Endothelial cell (in vitro differentiated cells): ENCODE measurements around the gene KCNQ1. TPM values are rescaled to one million over a fixed set of nuclear protein-coding genes. Genes with fewer than 3 reads are reported as not detected.

Experiments
- DNase-seq: peaks from one replicate; pipeline ENCODE4 v3.0.0; 2021; ENCODE audit warnings: low spot score
- H3K27ac Mint-ChIP-seq: one replicate; pipeline ENCODE4 v1.8.0; 2021; ENCODE audit warnings: mixed read lengths, inconsistent platforms; ENCODE audit not compliant: unreplicated experiment
- H3K27me3 Mint-ChIP-seq: one replicate; pipeline ENCODE4 v1.8.0; 2021; ENCODE audit warnings: mild to moderate bottlenecking, moderate library complexity, mixed read lengths, inconsistent platforms; ENCODE audit not compliant: unreplicated experiment
- H3K36me3 Mint-ChIP-seq: one replicate; pipeline ENCODE4 v1.8.0; 2021; ENCODE audit warnings: mild to moderate bottlenecking, low read depth, mixed read lengths, inconsistent platforms; ENCODE audit not compliant: unreplicated experiment
- H3K4me1 Mint-ChIP-seq: one replicate; pipeline ENCODE4 v1.8.0; 2021; ENCODE audit warnings: mild to moderate bottlenecking, mixed read lengths, inconsistent platforms; ENCODE audit not compliant: unreplicated experiment
- H3K4me3 Mint-ChIP-seq: one replicate; pipeline ENCODE4 v1.8.0; 2021; ENCODE audit warnings: mild to moderate bottlenecking, mixed read lengths, inconsistent platforms; ENCODE audit not compliant: unreplicated experiment
- H3K9me3 Mint-ChIP-seq: one replicate; pipeline ENCODE4 v1.8.0; 2021; ENCODE audit warnings: mixed read lengths, inconsistent platforms; ENCODE audit not compliant: unreplicated experiment
- CTCF ChIP-seq: fragments of 200-600 bp; sonication (generic); IDR thresholded peaks from one replicate; pipeline ENCODE4 v1.5.0; 2021; ENCODE audit warnings: antibody characterized with exemption; ENCODE audit not compliant: unreplicated experiment
- total RNA-seq: library from RNA; stranded (reverse); fragmentation: NEBNext Ultra II Directional; extraction: Animal tissue kit (Norgen Biotek cat#: 25700); gene quantifications from one replicate; pipeline ENCODE4 v1.2.1, GENCODE V29; 2021; ENCODE audit not compliant: unreplicated experiment

The KCNQ1 gene
- total RNA-seq, 1 donor from 2014 or later = 35.3 TPM

DNA sequence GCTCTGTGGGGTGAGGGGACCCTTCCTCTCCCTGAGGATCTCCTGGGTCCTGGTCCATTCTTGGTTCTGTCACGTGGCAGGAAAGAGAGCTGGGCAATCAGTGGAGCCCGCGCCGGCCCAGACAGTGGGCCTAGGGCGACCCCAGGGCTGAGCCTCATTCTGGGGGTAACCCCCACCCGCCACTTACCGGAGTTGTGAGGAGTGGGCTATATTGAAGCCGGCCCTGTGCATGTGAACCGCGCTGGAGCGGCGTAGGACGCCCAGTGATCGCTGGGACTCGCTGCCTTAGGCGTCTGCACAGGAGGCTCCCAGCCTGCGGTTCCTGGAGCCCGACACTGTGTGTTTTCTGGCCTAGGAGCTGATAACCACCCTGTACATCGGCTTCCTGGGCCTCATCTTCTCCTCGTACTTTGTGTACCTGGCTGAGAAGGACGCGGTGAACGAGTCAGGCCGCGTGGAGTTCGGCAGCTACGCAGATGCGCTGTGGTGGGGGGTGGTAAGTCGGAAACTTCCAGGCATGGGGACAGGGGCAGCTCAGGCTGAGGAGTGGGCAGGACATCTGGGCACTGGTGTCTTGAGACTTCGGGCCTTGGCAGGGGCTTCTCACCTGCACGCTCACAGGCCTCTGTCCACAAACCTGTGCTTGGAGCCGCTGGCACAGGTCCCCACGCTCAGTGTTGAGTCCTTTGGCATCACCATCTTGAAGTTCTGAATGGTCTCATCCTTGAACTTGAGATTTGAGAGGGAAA is 127.9 kb downstream of the KCNQ1 start:
- peaks cover 4% of the 10 kb centered on the region for H3K27me3 Mint-ChIP-seq
- no peaks in the 10 kb centered on the region for H3K9me3 Mint-ChIP-seq
- no peak for TF ChIP-seq CTCF
- H3K4me1 Mint-ChIP-seq = no peaks in the 10 kb centered on the region
- no peak for DNase-seq
- H3K4me3 Mint-ChIP-seq = no peak overlapping the region
- no peaks in the 10 kb centered on the region for H3K36me3 Mint-ChIP-seq
- no peak overlapping the region for H3K27ac Mint-ChIP-seq

DNA sequence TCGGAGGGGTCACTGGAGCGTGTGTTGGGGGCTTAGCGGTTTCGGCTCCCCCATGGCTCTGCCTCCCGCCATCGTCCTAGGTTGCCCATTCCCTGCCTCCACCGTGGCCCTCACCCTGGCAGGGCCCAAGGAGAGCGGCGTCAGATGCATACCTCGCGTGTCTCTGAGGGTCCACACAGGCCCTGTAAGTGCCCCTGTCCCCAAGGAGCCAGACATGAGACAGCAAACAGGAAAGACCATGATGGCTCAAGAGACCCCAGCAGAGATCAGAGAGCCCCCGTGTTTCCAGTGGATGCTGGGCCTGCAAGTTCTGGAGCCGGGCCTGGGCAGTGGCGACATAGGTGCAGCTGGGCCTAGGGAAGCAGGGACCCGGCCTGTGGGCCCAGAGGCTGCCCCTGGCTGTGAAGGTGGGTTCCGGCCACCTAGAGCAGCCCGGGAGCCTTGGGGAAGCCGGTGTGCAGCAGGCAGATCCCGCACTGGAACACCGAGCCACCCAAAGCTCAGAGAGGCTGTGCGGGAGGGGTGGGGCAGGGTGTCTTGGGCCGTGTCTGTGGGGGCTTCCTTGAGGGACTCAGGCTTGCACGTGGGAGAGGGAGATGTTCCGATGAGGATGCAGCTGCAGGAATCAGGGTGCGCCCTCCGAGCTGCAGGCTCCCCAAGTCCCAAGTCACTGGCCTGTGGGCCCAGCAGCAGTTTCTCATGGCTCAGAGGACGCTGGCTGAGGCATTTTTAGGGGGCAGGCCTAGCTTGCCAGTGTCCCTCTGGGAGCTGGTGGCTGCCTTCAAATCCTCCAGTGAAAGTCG is 128.6 kb downstream of the KCNQ1 start:
- no peak for TF ChIP-seq CTCF
- no peaks in the 10 kb centered on the region for H3K36me3 Mint-ChIP-seq
- no peaks in the 10 kb centered on the region for H3K4me1 Mint-ChIP-seq
- no peak overlapping the region for H3K27ac Mint-ChIP-seq
- DNase-seq = no peak
- no peaks in the 10 kb centered on the region for H3K9me3 Mint-ChIP-seq
- peaks cover 4% of the 10 kb centered on the region for H3K27me3 Mint-ChIP-seq
- no peak overlapping the region for H3K4me3 Mint-ChIP-seq

GRCh38 chr11:2574043-2574552 is 129.3 kb downstream of the KCNQ1 start:
- Mint-ChIP-seq H3K27me3 (peaks cover 4% of the 10 kb centered on the region), H3K4me1 (peaks cover 3% of the 10 kb centered on the region), H3K9me3 (no peaks in the 10 kb centered on the region), H3K27ac (no peak overlapping the region), H3K4me3 (no peak overlapping the region), H3K36me3 (no peaks in the 10 kb centered on the region)
- TF ChIP-seq CTCF = no peak
- DNase-seq = no peak

DNA sequence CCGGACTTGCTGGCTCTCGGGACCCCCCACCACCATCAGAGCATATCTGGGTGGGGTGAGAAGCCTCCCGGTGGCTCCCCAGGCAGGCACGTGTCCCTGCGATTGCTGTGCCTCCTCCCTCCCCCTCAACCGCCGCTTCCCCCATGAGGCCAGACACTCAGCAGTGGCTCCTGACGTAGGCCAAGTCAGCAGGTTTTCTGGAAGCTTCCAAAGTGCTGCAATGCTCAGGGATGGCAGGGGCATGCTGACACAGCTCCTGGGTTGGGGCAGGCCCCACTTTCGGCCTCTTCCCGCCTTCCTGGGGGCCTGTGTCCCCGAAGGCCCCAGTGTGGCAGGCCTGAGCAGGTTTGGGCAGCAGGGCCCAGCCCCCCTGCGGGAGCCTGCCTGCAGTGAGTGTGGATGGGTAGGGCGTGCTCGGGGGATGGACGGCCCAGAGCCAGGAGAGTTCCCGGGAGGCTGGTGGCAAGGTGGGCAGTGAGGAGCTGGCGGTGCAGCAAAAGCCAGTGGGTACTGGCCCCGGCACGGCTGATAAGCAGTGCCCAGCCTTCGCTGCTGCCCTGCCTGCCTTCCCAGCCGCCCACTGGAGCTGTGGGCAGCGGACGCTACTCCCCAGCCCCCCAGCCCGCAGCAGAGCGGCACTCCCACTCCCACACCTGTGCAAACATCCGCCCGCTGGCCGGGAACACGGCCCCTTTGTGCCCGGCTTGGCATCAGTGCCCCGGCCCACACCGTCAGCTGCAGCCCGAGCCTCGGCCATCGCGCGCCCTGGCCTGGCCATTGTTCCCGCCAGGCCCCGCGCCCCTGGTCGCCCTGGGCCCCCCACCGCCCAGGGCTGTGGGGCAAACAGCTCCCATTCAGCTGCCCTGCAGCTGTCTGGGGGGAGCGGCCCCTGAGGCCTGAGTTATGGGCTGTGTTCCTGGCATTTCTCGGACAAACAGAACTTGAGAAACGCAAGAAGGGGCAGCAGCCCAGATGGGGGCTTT is 130.0 kb downstream of the KCNQ1 start:
- no peak for DNase-seq
- Mint-ChIP-seq H3K4me1 (peaks cover 5% of the 10 kb centered on the region), H3K27me3 (peaks cover 6% of the 10 kb centered on the region), H3K4me3 (no peak overlapping the region), H3K9me3 (no peaks in the 10 kb centered on the region), H3K27ac (no peak overlapping the region), H3K36me3 (no peaks in the 10 kb centered on the region)
- TF ChIP-seq CTCF = no peak
